ENCODE measurements around the gene MICB.

Gene MICB

DNA sequence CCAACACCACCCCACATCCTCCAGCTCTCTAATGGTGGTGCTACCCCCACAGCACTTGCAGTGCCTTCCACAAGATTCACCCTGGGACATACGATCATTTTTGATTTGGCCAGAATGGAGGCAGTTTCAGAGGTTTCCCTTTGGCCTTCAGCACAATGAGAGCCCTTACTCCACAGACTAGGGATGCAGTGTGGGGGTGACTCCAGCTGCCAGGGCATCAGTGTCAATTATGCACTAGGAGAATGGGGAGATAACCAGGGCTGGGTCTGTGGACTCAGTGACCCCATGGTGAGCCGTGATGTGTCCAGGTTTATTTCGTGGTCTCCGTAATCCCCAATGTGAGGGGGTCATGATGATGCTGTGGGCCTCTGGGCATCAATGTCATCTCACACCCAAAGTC is 31.5 kb upstream of the MICB start:
- Histone ChIP-seq H3K27me3 (ENCODE audit: insufficient read depth, low read depth, severe bottlenecking) (no peaks in the 10 kb centered on the region), H3K27ac (no peak overlapping the region), H3K9me3 (ENCODE audit: severe bottlenecking) (no peaks in the 10 kb centered on the region), H3K4me3 (ENCODE audit: low read depth, low read length) (no peak overlapping the region), H3K36me3 (no peaks in the 10 kb centered on the region)
- TF ChIP-seq, protein P1, sequence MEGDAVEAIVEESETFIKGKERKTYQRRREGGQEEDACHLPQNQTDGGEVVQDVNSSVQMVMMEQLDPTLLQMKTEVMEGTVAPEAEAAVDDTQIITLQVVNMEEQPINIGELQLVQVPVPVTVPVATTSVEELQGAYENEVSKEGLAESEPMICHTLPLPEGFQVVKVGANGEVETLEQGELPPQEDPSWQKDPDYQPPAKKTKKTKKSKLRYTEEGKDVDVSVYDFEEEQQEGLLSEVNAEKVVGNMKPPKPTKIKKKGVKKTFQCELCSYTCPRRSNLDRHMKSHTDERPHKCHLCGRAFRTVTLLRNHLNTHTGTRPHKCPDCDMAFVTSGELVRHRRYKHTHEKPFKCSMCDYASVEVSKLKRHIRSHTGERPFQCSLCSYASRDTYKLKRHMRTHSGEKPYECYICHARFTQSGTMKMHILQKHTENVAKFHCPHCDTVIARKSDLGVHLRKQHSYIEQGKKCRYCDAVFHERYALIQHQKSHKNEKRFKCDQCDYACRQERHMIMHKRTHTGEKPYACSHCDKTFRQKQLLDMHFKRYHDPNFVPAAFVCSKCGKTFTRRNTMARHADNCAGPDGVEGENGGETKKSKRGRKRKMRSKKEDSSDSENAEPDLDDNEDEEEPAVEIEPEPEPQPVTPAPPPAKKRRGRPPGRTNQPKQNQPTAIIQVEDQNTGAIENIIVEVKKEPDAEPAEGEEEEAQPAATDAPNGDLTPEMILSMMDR (IDR thresholded peaks at IDR 0.05; ENCODE audit: low read depth, low read length), result no peak
- no peak for DNase-seq

DNA sequence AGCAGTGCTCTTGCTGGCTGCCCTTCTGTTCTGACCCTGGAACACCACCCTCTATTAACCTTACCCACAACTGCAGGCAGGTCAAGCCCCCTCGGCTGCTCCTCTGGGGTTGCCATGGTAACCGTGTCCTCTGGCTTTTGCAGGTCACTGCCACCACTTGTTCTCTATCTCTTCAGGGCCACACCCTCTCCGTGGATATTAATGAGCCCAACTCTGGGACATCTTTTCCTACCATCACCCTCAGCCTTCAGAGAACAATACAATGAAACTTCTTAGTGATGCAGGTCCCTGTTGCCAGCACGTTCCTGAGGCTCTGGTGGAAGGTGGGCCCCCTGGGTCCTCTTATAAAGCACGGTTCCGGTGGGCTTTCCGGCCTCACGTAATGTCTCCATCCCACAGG is 30.8 kb upstream of the MICB start:
- TF ChIP-seq, protein P1 (IDR thresholded peaks at IDR 0.05; ENCODE audit: low read depth, low read length), result no peak
- Histone ChIP-seq H3K27ac (no peak overlapping the region), H3K4me3 (ENCODE audit: low read depth, low read length) (no peak overlapping the region), H3K36me3 (no peaks in the 10 kb centered on the region), H3K9me3 (ENCODE audit: severe bottlenecking) (no peaks in the 10 kb centered on the region), H3K27me3 (ENCODE audit: insufficient read depth, low read depth, severe bottlenecking) (no peaks in the 10 kb centered on the region)
- DNase-seq, result no peak

GRCh38 chr6:31468311-31468710 is 29.6 kb upstream of the MICB start:
- no peak overlapping the region for H3K4me3 ChIP-seq (ENCODE audit: low read depth, low read length)
- H3K27ac ChIP-seq, result no peak overlapping the region

GRCh38 chr6:31470801-31471200 is 27.1 kb upstream of the MICB start:
- TF ChIP-seq, protein P1 (IDR thresholded peaks at IDR 0.05; ENCODE audit: low read depth, low read length), result no peak
- no peaks in the 10 kb centered on the region for H3K9me3 ChIP-seq (ENCODE audit: severe bottlenecking)
- H3K27me3 ChIP-seq (ENCODE audit: insufficient read depth, low read depth, severe bottlenecking), result peaks cover 3% of the 10 kb centered on the region
- H3K4me3 ChIP-seq (ENCODE audit: low read depth, low read length), result no peak overlapping the region
- no peak overlapping the region for H3K27ac ChIP-seq
- no peaks in the 10 kb centered on the region for H3K36me3 ChIP-seq
- DNase-seq, result no peak

More at GRCh38 chr6:31468311-31468710, 29.6 kb upstream of the MICB start:
- TF ChIP-seq, protein P1 (IDR thresholded peaks at IDR 0.05; ENCODE audit: low read depth, low read length), result no peak
- Histone ChIP-seq H3K9me3 (ENCODE audit: severe bottlenecking) (no peaks in the 10 kb centered on the region), H3K36me3 (no peaks in the 10 kb centered on the region), H3K27me3 (ENCODE audit: insufficient read depth, low read depth, severe bottlenecking) (peaks cover 3% of the 10 kb centered on the region)
- DNase-seq, result no peak

DNA sequence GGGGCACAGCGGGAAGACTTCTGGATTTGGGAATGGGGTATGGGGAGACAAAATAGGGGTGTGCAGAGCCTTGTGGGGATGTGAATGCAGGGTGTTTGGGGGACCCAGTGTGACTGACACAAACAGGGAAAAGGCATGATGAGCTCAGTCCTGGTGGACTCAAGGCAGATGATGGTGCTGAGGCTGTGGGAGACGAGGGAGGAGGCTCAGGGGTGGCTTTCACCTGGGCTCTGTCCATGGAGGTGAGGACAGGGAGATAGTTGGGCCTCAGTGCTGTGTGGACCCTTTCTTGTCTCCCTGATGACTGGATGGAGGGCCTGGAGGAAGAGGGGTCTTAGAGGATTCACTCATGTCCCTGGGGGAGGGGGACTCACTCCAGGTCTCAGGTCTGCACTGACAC is 26.2 kb upstream of the MICB start:
- no peak for DNase-seq
- Histone ChIP-seq H3K4me3 (ENCODE audit: low read depth, low read length) (no peak overlapping the region), H3K27me3 (ENCODE audit: insufficient read depth, low read depth, severe bottlenecking) (peaks cover 3% of the 10 kb centered on the region), H3K36me3 (no peaks in the 10 kb centered on the region), H3K9me3 (ENCODE audit: severe bottlenecking) (no peaks in the 10 kb centered on the region), H3K27ac (no peak overlapping the region)
- TF ChIP-seq, protein P1 (IDR thresholded peaks at IDR 0.05; ENCODE audit: low read depth, low read length), result no peak

- Histone ChIP-seq H3K36me3 (no peaks in the 10 kb centered on the region), H3K4me3 (ENCODE audit: low read depth, low read length) (no peak overlapping the region), H3K27ac (no peak overlapping the region), H3K27me3 (ENCODE audit: insufficient read depth, low read depth, severe bottlenecking) (peaks cover 3% of the 10 kb centered on the region), H3K9me3 (ENCODE audit: severe bottlenecking) (no peaks in the 10 kb centered on the region)
- DNase-seq, result no peak
- TF ChIP-seq, protein P1 (IDR thresholded peaks at IDR 0.05; ENCODE audit: low read depth, low read length), result no peak
These were observed 25.7 kb upstream of the MICB start for GRCh38 chr6:31472259-31472658.

Data from WERI-Rb-1 (cell line).